GM18909 (cell line): ENCODE measurements around the gene GCNT1.
"Not testable (repeated sequence)": the region's sequence is repeated elsewhere in the genome, so short reads cannot be mapped to it uniquely, and the experiment has no call there.

ENCODE experiments used
- ATAC-seq: cut with Tn5 transposase; IDR thresholded peaks from one replicate; pipeline ENCODE4 v1.9.1; 2021; ENCODE audit warnings: mild to moderate bottlenecking; ENCODE audit not compliant: unreplicated experiment, poor library complexity

GCNT1 gene

GRCh38 chr9:76479337-76479736 is 20.4 kb downstream of the GCNT1 start:
- not testable (repeated sequence) for ATAC-seq

DNA sequence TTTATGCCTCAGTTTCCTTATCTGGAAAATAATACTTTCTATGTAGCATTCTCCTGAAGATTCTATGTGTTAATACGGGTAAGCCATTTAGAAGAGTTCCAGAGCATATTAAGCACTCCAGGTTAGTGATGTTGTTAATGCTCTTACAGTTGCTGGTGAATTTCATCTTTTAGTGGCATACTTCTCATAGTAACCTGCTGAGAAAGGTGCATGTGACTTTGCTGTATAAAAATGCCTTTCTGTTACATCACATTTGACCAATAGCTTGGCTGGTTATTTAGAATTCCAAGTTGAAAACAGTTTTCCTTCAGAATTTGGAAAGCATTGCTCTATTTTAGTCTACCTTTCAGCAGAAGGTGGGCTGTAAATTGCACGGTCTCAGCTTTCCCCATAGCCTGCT is 27.2 kb downstream of the GCNT1 start:
- ATAC-seq = no peak

- ATAC-seq = no peak
Measured at GRCh38 chr9:76490249-76490990, 31.4 kb downstream of the GCNT1 start.

DNA sequence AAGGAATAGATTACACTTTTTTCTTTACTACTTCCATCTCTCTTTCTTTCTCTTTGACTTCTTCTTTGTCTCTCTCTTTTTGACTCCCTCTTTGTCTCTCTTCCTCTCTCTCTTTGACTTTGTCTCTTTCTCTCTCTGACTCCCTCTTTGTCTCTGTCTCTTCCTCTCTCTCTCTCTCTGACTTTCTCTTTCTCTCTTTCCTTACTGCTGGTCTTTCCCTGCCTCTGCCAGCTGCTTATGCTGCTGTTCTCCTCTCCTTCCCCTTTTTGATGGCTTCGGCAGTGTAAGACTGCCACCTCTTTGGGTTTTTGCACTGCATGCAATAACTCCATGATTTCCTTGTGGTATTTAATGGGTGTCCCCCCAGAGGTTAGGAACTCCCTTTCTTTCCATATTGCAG is 32.1 kb downstream of the GCNT1 start:
- not testable (repeated sequence) for ATAC-seq

DNA sequence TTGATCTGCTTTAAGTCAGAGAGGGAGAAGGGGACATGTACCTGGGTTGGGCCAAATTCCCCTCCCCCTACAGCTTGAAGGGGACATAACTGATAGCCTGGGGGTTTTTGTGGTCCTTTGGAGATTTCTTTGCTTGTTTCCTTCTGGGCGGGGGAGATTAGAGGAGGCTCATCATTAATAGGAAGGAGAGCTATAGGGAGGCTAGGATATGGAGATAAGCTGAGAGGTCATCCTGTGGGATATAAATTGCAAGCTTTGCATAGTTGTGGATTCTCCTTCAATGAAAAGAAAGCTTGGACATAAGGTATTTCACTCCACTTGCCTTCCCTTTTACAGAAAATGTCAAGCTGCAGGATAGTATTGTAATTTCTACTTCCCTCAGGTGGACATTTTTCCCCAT is 34.5 kb downstream of the GCNT1 start:
- ATAC-seq = not testable (repeated sequence)

GRCh38 chr9:76500061-76500460 is 41.1 kb downstream of the GCNT1 start:
- no peak for ATAC-seq

GRCh38 chr9:76502746-76503145 is 43.8 kb downstream of the GCNT1 start:
- ATAC-seq = no peak

DNA sequence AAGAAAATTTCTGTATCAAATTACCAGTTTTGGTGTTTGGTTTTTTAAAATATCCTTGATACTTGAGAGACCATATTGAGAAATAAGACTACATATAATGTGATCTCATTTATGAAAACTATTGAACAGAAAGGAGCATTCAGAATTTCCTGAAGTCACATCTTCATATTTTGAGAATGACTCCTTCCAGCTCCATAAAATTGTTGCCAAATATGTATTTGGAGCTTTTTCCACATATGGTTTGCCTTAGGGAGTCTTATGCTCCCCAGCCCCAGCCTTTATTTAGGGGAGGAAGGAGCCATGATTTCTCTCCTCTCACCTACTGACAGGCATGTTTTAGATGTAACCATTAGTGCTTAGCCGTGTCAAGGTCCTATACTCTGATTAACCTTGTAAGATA is 51.1 kb downstream of the GCNT1 start:
- ATAC-seq = no peak

DNA sequence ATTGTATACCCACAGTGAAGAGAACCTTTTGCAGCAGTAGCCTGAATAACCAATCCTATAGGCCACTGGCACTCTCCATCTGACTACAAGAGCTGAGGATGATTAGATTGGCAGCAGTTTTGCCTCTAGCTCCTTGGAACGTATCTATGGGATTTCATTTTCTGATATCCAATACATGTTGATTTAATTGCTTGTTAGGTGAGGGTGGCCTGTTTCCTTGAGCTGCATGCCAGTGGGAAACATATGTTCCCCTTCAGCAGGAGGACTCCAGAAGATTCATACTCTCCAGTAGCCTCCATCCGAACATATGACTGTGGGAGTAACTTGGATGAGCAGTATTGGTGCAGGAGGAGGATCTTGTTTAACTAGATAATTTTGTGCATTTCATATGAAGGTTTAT is 51.5 kb downstream of the GCNT1 start:
- ATAC-seq = no peak

- no peak for ATAC-seq
Measured at GRCh38 chr9:76512826-76513225, 53.8 kb downstream of the GCNT1 start.

- ATAC-seq = no peak
Measured at GRCh38 chr9:76516350-76516749, 57.4 kb downstream of the GCNT1 start.

GRCh38 chr9:76516871-76517270 is 57.9 kb downstream of the GCNT1 start:
- no peak for ATAC-seq

- no peak for ATAC-seq
Measured at GRCh38 chr9:76519075-76519835, 60.3 kb downstream of the GCNT1 start.

DNA sequence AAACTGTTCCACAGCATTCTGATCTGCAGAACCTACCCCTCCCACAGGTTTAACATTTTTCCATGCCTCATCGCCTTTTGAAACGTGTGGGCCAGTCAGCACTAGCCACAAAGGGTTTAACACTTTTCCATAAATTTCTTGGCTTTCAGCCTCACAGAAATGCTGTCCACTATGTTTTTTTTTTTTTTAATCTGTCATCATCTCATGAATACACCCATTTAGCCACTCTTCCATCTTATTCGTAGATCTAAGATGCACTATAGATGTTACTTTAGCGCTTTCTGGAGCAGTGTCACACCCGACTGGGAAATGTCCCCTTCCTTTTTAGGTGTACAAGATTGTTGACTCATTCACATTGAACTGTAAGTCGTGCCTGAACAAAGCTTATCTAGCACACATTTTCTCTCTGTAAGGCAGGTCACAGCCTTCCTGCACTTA is 62.3 kb downstream of the GCNT1 start:
- no peak for ATAC-seq

- no peak for ATAC-seq
Measured at GRCh38 chr9:76521906-76522305, 62.9 kb downstream of the GCNT1 start.

GRCh38 chr9:76523617-76524200 is 64.7 kb downstream of the GCNT1 start:
- not testable (repeated sequence) for ATAC-seq

DNA sequence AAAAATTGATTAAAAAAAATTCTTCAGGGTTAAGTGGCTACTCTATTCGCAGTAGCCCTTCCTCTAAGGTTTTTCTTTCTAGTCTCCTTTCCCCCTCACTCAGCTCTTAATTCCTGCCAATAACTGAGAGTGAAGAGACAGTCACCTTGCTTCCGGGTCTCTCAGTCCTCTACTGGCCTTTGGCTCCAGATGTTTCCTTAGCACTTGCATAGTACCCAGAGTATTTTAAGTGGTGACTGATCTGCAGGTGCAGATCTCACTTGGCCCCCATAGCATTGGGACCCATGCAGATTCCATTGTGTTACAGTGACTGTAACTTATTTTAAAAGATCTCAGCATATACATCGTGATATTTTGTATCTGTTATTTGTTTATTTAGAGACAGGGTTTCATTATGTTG is 66.2 kb downstream of the GCNT1 start:
- no peak for ATAC-seq

GRCh38 chr9:76526026-76526425 is 67.0 kb downstream of the GCNT1 start:
- ATAC-seq = no peak

DNA sequence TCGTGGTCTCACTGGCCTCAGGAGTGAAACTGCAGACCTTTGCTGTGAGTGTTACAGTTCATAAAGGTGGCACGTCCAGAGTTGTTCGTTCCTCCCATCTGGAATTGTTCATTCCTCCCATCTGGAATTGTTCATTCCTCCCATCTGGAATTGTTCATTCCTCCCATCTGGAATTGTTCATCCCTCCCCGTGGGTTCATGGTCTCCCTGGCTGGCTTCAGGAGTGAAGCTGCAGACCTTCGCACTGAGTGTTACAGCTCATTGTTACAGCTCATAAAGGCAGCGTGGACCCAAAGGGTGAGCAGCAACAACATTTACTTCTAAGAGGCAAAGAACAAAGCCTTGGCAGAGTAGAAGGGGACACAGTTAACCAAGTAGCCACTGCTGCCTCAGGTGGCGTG is 69.1 kb downstream of the GCNT1 start:
- ATAC-seq = no peak

DNA sequence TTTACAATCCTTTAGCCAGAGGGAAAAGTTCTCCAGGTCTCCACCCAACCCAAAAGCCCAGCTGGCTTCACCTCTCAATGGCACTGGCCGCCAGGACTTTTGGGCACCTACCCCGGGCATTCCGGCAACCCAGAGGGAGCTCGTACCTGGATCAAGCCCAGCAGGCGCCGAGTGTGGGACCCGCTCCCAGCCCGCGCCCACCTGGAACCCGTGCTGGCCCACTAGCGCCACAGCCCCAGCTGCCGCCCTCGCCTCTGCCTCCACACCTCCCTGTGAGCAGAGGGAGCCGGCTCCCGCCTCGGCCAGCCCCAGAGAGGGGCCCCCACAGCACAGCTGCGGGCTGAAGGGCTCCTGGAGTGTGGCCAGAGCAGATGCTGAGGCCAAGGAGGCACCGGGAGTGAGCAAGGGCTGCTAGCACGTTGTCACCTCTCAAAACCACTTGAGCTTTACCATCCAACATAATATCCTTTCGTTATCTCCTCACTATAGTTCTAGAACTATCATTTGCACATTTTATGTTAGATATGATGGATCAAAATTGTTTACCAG is 69.7 kb downstream of the GCNT1 start:
- no peak for ATAC-seq

DNA sequence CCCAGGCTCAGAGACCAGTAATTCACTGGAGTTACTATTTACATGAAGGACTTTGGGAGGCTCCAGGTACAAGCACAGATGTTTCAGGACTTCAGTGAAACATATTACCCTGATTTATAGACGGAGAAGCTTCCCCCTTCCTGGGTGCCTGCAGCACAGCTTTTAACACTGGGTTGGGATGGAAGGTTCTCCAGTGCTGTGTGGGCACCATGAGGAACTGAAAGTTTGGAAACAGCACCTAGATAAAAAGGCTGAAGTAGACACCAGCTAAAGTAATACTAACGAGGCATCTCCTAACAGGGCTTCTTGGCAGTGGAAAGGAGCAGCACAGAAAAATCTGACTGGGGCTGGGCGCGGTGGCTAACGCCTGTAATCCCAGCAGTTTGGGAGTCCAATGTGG is 70.7 kb downstream of the GCNT1 start:
- no peak for ATAC-seq
